Measurements from ENCODE around the gene MYO1D. TPM values are rescaled to one million over a fixed set of nuclear protein-coding genes. Genes with fewer than 3 reads are reported as not detected.

The MYO1D gene
- total and polyA plus RNA-seq, 8 donors, result 16.7 to 43.0 (median 29.4) TPM

- ATAC-seq, result peak; percentile 73 to 91 (median 89)
- no peak for DNase-seq
- no peak overlapping the region for H3K4me3 ChIP-seq
- TF ChIP-seq CTCF (IDR thresholded peaks at IDR 0.05), result peak; percentile 52 to 79 (median 68)
- no peak overlapping the region for H3K27ac ChIP-seq
- H3K27me3 ChIP-seq, result no peaks in the 10 kb centered on the region
- H3K9me3 ChIP-seq, result no peaks in the 10 kb centered on the region
- intact Hi-C loops (cut with DNase I), result loop anchor here in 1 of 3 donors (10.0 kb wide), 1 partner anchor 121 kb away; no protein-coding TSS in a partner anchor
- 0 to 31% methylated on average over 3 of the region's 3 CpGs for WGBS, 2 donors
- peak; percentile 98 for FAIRE-seq
- no peaks in the 10 kb centered on the region for H3K36me3 ChIP-seq
- H3K4me1 ChIP-seq, result no peaks in the 10 kb centered on the region
These were observed 93.3 kb downstream of the MYO1D start for GRCh38 chr17:32783602-32784001.

- Histone ChIP-seq H3K9me3 (no peaks in the 10 kb centered on the region), H3K4me3 (no peak overlapping the region), H3K27ac (no peak overlapping the region), H3K36me3 (no peaks in the 10 kb centered on the region), H3K27me3 (no peaks in the 10 kb centered on the region), H3K4me1 (no peaks in the 10 kb centered on the region)
- no peak for ATAC-seq
- no peak for TF ChIP-seq CTCF (IDR thresholded peaks at IDR 0.05)
- 82% methylated on average over 6 of the region's 6 CpGs for WGBS, 2 donors
- DNase-seq, result no peak
- FAIRE-seq, result no peak
- intact Hi-C loops (cut with DNase I), result loop anchor here in 1 of 3 donors (10.0 kb wide), 1 partner anchor 124 kb away; no protein-coding TSS in a partner anchor
These were observed 96.2 kb downstream of the MYO1D start for GRCh38 chr17:32780721-32781120.

- ATAC-seq (no peak), FAIRE-seq (no peak), DNase-seq (no peak)
- H3K27me3 ChIP-seq, result no peaks in the 10 kb centered on the region
- H3K27ac ChIP-seq, result no peak overlapping the region
- TF ChIP-seq CTCF (IDR thresholded peaks at IDR 0.05), result no peak
- H3K9me3 ChIP-seq, result no peaks in the 10 kb centered on the region
- no peak overlapping the region for H3K4me3 ChIP-seq
- H3K36me3 ChIP-seq, result no peaks in the 10 kb centered on the region
- H3K4me1 ChIP-seq, result no peaks in the 10 kb centered on the region
- intact Hi-C loops (cut with DNase I), result loop anchor here in 1 of 3 donors (10.0 kb wide), 1 partner anchor 227 kb away; no protein-coding TSS in a partner anchor
These were observed 99.0 kb downstream of the MYO1D start for GRCh38 chr17:32777922-32778321.

GRCh38 chr17:32777436-32777835, 99.5 kb downstream of the MYO1D start:
- Histone ChIP-seq H3K4me3 (no peak overlapping the region), H3K27ac (no peak overlapping the region), H3K4me1 (no peaks in the 10 kb centered on the region), H3K9me3 (no peaks in the 10 kb centered on the region), H3K36me3 (no peaks in the 10 kb centered on the region), H3K27me3 (no peaks in the 10 kb centered on the region)
- intact Hi-C loops (cut with DNase I), result loop anchor here in 1 of 3 donors (10.0 kb wide), 1 partner anchor 227 kb away; no protein-coding TSS in a partner anchor
- ATAC-seq (no peak), FAIRE-seq (no peak), DNase-seq (no peak)
- TF ChIP-seq CTCF (IDR thresholded peaks at IDR 0.05), result no peak
- WGBS, 2 donors, result 94 to 96% methylated on average over 14 of the region's 14 CpGs

- FAIRE-seq, result no peak
These were observed 102.2 kb downstream of the MYO1D start for GRCh38 chr17:32774695-32775084.

More at GRCh38 chr17:32774695-32775084, 102.2 kb downstream of the MYO1D start:
- intact Hi-C loops (cut with DNase I), result loop anchor here in 1 of 3 donors (10.0 kb wide), 1 partner anchor 230 kb away; no protein-coding TSS in a partner anchor
- TF ChIP-seq CTCF (IDR thresholded peaks at IDR 0.05), result no peak
- peaks cover 0 to 2% (median 0%) of the 10 kb centered on the region in 3 donors for H3K4me1 ChIP-seq
- ATAC-seq, result no peak
- H3K27ac ChIP-seq, result no peak overlapping the region
- no peak overlapping the region for H3K4me3 ChIP-seq
- no peak for DNase-seq
- no peaks in the 10 kb centered on the region for H3K9me3 ChIP-seq
- no peaks in the 10 kb centered on the region for H3K27me3 ChIP-seq
- no peaks in the 10 kb centered on the region for H3K36me3 ChIP-seq
- WGBS, 2 donors, result 78 to 87% methylated on average over 2 of the region's 2 CpGs

Data from pancreas (tissue), 10 donors.